WERI-Rb-1 (cell line): Measurements from ENCODE around the gene IL26.
"Not testable (repeated sequence)": the region's sequence is repeated elsewhere in the genome, so short reads cannot be mapped to it uniquely, and the experiment has no call there.

Source experiments
- DNase-seq: peaks from one replicate; pipeline ENCODE4 v3.0.0-alpha.2; 2020
- H3K27ac ChIP-seq: fragments of 250-450 bp; sonication (Bioruptor Pico); 2 replicates; pipeline ENCODE4 v1.5.1; 2020; ENCODE audit warnings: mild to moderate bottlenecking, moderate library complexity
- H3K27me3 ChIP-seq: fragments of 250-450 bp; sonication (Bioruptor Pico); 2 replicates; pipeline ENCODE4 v1.5.1; 2021; ENCODE audit warnings: mild to moderate bottlenecking, low read depth, moderate library complexity; ENCODE audit not compliant: insufficient read depth, severe bottlenecking
- H3K36me3 ChIP-seq: fragments of 250-450 bp; sonication (Bioruptor Pico); 2 replicates; pipeline ENCODE4 v1.5.1; 2020; ENCODE audit warnings: mild to moderate bottlenecking, moderate library complexity
- H3K4me3 ChIP-seq: 2 replicates; pipeline ENCODE4 v1.5.1; 2011; ENCODE audit warnings: low read depth, mild to moderate bottlenecking, control low read depth, low read length
- H3K9me3 ChIP-seq: fragments of 250-450 bp; sonication (Bioruptor Pico); 2 replicates; pipeline ENCODE4 v1.5.1; 2021; ENCODE audit warnings: mild to moderate bottlenecking, moderate library complexity; ENCODE audit not compliant: severe bottlenecking
- CTCF ChIP-seq: IDR thresholded peaks from 2 replicates; pipeline ENCODE4 v1.5.1; 2011; ENCODE audit warnings: low read depth, mild to moderate bottlenecking, control low read depth, inconsistent platforms, low read length

IL26 gene

GRCh38 chr12:68178184-68178583 lies 47.4 kb downstream of the IL26 start:
- Histone ChIP-seq H3K9me3 (no peaks in the 10 kb centered on the region), H3K27ac (no peak overlapping the region), H3K4me3 (no peak overlapping the region), H3K27me3 (no peaks in the 10 kb centered on the region), H3K36me3 (no peaks in the 10 kb centered on the region)
- no peak for DNase-seq
- no peak for TF ChIP-seq CTCF

GRCh38 chr12:68177562-68177961 lies 48.0 kb downstream of the IL26 start:
- no peaks in the 10 kb centered on the region for H3K9me3 ChIP-seq
- no peaks in the 10 kb centered on the region for H3K27me3 ChIP-seq
- TF ChIP-seq CTCF, result no peak
- DNase-seq, result no peak
- no peaks in the 10 kb centered on the region for H3K36me3 ChIP-seq
- no peak overlapping the region for H3K4me3 ChIP-seq
- no peak overlapping the region for H3K27ac ChIP-seq

DNA sequence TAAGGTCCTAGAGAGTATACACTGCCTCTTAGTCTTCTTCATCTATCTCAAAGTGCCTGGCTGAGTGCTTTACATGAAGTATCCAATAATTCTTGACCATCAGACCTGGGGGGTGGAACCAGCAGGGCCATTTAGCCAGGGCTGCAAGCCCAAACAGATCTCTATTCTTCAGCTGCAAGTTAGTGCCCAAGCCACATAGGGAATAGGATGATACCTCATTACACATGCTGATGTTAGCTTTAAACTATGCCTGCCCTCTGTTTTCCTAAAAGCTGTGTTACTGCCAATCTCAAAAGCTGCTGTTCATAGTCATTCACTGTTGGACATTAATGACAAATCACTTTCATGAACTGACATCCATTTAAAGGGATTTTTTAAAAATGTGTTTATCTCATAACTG lies 49.4 kb downstream of the IL26 start:
- H3K9me3 ChIP-seq, result no peaks in the 10 kb centered on the region
- H3K4me3 ChIP-seq, result no peak overlapping the region
- TF ChIP-seq CTCF, result no peak
- H3K36me3 ChIP-seq, result no peaks in the 10 kb centered on the region
- DNase-seq, result no peak
- H3K27me3 ChIP-seq, result no peaks in the 10 kb centered on the region
- no peak overlapping the region for H3K27ac ChIP-seq

DNA sequence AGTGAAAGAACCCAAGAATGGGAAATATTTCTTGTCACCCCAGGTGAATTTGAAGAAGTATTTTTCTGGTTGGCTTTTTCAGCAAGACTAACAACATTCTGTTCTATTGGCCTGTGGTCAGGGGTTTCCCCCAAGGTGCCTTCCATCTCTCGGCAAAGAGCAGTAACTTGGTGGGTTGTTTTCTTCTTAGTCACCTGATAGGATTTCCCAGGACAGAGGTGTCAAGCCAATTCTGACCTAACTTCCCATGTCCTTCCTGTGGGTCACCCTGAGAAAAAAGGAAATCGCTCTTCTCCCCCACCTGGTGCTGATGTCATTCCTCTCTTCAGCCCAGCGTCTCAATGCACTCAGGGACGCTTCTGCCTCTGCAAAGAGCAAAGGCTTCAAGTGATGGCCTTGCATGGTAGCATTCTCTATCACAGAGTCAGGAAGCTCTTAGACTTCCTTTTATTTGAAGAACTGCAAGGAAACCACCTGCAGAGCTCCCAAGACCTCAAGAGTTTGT lies 50.0 kb downstream of the IL26 start:
- no peak for DNase-seq
- H3K27ac ChIP-seq, result no peak overlapping the region
- no peak for TF ChIP-seq CTCF

GRCh38 chr12:68174761-68175160 lies 50.8 kb downstream of the IL26 start:
- H3K27me3 ChIP-seq, DNase-seq, H3K36me3 ChIP-seq, H3K9me3 ChIP-seq, H3K27ac ChIP-seq, H3K4me3 ChIP-seq: not testable (repeated sequence)

More for the DNA sequence above, 50.0 kb downstream of the IL26 start:
- H3K36me3 ChIP-seq, result no peaks in the 10 kb centered on the region
- no peaks in the 10 kb centered on the region for H3K27me3 ChIP-seq
- no peaks in the 10 kb centered on the region for H3K9me3 ChIP-seq
- no peak overlapping the region for H3K4me3 ChIP-seq

DNA sequence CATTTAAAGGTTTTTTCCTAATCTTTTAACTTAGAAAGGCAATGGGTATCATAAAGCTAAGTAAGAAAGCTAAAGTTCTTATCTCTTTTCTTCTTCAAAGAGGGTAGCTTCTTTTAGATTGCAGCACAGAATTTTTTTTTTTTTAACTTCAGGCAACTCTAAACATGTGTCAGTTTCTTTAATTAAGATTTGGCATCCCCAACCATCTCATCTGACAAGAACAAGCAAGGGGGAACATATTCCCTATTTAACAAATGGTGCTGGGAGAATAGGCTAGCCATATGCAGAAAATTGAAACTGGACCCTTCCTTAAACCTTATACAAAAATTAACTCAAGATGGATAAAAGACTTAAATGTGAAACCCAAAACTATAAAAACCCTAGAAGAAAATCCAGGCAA lies 51.8 kb downstream of the IL26 start:
- no peaks in the 10 kb centered on the region for H3K27me3 ChIP-seq
- H3K36me3 ChIP-seq, result no peaks in the 10 kb centered on the region
- DNase-seq, result no peak
- H3K4me3 ChIP-seq, result no peak overlapping the region
- no peaks in the 10 kb centered on the region for H3K9me3 ChIP-seq
- no peak overlapping the region for H3K27ac ChIP-seq
- TF ChIP-seq CTCF, result no peak
